HCT116 (cell line): ENCODE measurements around the gene GRIK2.

Experiments used
- CEBPB ChIP-seq: IDR thresholded peaks from 2 replicates; pipeline ENCODE4 v1.6.1; 2012; ENCODE audit warnings: low read depth
- EZH2phosphoT487 ChIP-seq: fragments of 200-600 bp; IDR thresholded peaks from 2 replicates; pipeline ENCODE4 v1.6.1; 2018; ENCODE audit warnings: antibody characterized with exemption, borderline replicate concordance
- JUND ChIP-seq: IDR thresholded peaks from 2 replicates; pipeline ENCODE4 v1.6.1; 2012
- MAX ChIP-seq: IDR thresholded peaks from 2 replicates; pipeline ENCODE4 v1.6.1; 2012
- POLR2A ChIP-seq: IDR thresholded peaks from 2 replicates; pipeline ENCODE4 v1.7.0; 2011; ENCODE audit warnings: borderline replicate concordance; ENCODE audit not compliant: insufficient read depth, insufficient read length; ENCODE audit errors: extremely low read depth
- POLR2AphosphoS5 ChIP-seq: IDR thresholded peaks from 2 replicates; pipeline ENCODE4 v1.6.1; 2011; ENCODE audit warnings: mild to moderate bottlenecking, low read depth, low read length, moderate library complexity
- SP1 ChIP-seq: IDR thresholded peaks from 2 replicates; pipeline ENCODE4 v1.6.1; 2012; ENCODE audit warnings: low read depth
- YY1 ChIP-seq: IDR thresholded peaks from 2 replicates; pipeline ENCODE4 v1.6.1; 2011; ENCODE audit warnings: low read length, low read depth, moderate library complexity, mild to moderate bottlenecking; ENCODE audit not compliant: insufficient replicate concordance; ENCODE audit errors: extremely low read depth
- ZFX ChIP-seq: fragments of 450-650 bp; IDR thresholded peaks from 2 replicates; pipeline ENCODE4 v1.6.1; 2017
- TF ChIP-seq, protein P1 (sequence below), 3 experiments: fragments of 200-600 bp in 1 of 3; sonication (generic) in 1 of 3; IDR thresholded peaks in 2 of 3; conservative IDR thresholded peaks in 1 of 3; 2 replicates each; pipeline ENCODE4 v1.5.1; 2012 to 2017; ENCODE audit warnings: low read depth in 2 of 3, low read length in 2 of 3, antibody characterized with exemption in 1 of 3, borderline replicate concordance in 1 of 3, control low read depth in 1 of 3, mild to moderate bottlenecking in 1 of 3, mixed read lengths in 1 of 3, mixed run types in 1 of 3, moderate library complexity in 1 of 3; ENCODE audit not compliant: insufficient read depth in 1 of 3

GRCh38 chr6:101851911-101852310 is 458.4 kb downstream of the GRIK2 start:
- TF ChIP-seq CEBPB, result no peak
- TF ChIP-seq SP1, result no peak
- TF ChIP-seq, protein P1, sequence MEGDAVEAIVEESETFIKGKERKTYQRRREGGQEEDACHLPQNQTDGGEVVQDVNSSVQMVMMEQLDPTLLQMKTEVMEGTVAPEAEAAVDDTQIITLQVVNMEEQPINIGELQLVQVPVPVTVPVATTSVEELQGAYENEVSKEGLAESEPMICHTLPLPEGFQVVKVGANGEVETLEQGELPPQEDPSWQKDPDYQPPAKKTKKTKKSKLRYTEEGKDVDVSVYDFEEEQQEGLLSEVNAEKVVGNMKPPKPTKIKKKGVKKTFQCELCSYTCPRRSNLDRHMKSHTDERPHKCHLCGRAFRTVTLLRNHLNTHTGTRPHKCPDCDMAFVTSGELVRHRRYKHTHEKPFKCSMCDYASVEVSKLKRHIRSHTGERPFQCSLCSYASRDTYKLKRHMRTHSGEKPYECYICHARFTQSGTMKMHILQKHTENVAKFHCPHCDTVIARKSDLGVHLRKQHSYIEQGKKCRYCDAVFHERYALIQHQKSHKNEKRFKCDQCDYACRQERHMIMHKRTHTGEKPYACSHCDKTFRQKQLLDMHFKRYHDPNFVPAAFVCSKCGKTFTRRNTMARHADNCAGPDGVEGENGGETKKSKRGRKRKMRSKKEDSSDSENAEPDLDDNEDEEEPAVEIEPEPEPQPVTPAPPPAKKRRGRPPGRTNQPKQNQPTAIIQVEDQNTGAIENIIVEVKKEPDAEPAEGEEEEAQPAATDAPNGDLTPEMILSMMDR (IDR thresholded peaks at IDR 0.05 in 2 of 3, conservative IDR thresholded peaks at IDR 0.05 in 1 of 3; ENCODE audit: borderline replicate concordance in 1 of 3, insufficient read depth in 1 of 3, low read depth in 2 of 3, low read length in 2 of 3), result no peak
- TF ChIP-seq JUND, result no peak
- TF ChIP-seq ZFX, result no peak
- no peak for TF ChIP-seq POLR2AphosphoS5
- no peak for TF ChIP-seq EZH2phosphoT487
- TF ChIP-seq POLR2A, result no peak
- TF ChIP-seq YY1, result no peak
- no peak for TF ChIP-seq MAX
